Skin of body (tissue), 2 donors: ENCODE data around the gene C16orf54. TPM values are rescaled to one million over a fixed set of nuclear protein-coding genes. Genes with fewer than 3 reads are reported as not detected.
"Not testable (repeated sequence)": the region's sequence is repeated elsewhere in the genome, so short reads cannot be mapped to it uniquely, and the experiment has no call there.

Source experiments
- DNase-seq: peaks from one replicate; lab custom pipeline; 2025; lab: John Stamatoyannopoulos, UW
- total RNA-seq: library from RNA; depleted of rRNA; stranded (reverse); fragments of >200 nt; gene quantifications from one replicate; pipeline ENCODE4 v1.2.3, GENCODE V29; 2014

Gene C16orf54
- total RNA-seq, 1 donor from 2014 or later = 0.99 TPM

DNA sequence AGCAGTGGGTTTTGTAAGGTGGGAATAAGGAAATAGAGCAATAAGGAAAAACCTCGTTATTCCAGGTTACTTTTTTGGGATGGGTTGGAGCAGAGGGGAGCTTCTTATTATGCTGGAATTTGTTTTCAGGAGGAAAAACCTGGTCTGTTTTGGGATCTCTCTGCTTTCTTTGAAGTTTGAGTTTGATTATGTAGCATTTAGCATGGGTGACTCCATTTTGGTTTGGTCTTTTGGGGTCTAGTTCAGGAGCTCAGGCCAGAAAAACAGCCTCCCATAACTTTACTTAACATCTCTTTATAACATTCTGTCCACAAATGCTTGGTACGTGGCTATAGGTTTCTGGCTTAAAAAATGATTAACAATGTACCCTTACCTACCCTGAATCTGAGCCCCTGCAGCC, 23.7 kb upstream of the C16orf54 start:
- no peak for DNase-seq

DNA sequence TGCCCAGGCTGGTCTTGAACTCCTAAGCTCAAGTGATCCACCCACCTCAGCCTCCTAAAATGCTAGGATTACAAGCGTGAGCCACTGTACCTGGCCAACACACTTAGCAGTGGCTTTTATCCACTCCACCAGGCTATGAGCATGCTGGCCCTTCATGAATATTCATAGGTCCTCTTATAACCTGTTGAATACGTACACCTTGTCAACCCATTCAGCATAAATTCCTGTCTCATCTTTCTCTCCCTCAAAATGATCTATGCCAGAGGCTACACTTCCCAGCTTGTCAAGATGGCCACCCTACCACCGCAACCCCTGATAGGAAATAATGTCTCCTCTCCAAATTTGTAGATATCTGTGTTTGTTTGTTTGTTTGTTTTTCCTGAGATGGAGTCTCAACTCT, 21.3 kb upstream of the C16orf54 start:
- DNase-seq = no peak

DNA sequence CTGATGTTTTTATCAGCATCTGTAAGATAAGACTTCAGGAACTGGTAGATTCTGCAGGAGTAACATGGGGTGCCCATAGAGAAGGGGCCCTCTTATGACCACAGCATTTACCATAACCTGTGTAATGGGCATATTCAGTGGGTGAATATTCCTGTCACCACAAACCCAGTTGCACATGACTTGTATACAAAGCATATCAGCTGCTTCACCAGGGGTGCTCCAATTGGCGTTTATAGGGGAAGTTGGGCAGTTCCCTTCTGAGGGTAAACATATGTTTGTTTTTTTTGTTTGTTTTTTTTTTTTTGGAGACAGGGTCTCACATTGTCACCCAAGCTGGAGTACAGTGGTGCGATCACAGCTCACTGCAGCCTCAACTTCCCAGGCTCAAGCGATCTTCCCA, 20.8 kb upstream of the C16orf54 start:
- DNase-seq = no peak

DNA sequence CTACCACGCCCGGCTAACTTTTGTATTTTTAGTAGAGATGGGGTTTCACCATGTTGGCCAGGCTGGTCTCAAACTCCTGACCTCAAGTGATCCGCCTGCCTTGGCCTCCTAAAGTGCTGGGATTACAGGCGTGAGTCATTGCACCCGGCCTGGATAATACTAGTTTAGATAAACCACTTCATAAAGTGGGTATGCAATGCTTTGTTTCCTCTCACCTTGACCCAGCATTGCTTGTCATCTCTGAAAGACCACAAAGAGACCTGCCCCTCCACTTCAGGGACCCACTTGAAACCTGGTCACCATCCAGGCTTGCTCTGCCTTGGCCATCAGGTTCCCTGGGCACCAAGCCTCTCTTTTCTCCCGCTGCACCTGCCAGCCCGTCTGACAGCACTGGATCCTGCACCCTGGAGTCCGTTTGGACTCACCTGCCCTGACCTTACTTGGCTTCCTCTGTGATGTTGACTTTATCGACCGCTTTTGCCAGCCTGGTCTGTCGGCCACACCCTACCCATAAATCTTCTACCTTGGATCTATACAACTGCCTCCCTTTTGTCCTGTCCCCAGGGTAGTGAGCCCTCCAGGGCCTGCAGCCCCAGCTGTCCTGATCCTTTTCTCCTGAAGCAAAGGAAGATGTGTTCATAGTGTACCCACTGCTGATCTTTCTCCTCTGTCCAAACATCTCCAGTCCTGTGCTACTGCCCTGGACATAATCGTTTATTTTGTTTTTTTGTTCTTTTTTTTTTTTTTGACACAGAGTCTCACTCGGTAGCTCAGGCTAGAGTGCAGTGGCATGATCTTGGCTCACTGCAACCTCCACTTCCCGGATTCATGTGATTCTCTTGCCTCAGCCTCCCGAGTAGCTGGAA, 19.6 kb upstream of the C16orf54 start:
- no peak for DNase-seq

DNA sequence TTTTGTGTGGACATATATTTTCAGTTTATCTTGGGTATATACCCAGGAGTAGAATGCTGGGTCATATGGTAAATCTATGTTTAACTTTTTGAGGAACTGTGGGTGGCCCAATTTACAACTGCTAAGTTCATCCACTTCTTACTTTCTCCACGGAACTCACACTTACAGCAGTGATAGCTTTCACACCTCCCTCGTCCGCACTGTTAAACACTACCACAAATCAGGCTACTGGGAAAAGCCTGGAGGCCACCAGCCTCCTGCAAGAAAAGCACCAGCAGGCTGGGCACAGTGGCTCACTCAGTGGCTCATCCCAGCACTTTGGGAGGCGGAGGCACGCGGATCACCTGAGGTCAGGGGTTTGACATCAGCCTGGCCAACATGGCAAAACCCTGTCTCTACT, 17.5 kb upstream of the C16orf54 start:
- DNase-seq = no peak

DNA sequence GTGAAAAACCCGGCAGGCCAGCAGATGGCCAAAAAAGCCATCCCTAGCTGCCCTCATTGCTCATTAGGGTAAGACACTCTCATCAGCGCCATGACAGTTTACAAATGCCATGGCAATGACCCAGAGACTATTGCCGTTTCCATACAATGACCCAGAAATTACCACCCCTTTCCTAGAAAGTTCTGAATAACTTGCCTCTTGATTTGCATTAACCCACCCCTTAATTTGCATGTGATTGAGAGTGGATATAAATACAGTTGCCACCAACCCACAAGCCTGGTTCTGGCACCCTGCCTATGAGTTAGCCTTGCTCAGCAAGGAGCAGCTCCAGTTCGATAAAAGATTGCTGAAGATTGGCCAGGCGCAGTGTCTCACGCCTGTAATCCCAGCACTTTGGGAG, 16.1 kb upstream of the C16orf54 start:
- DNase-seq = no peak

DNA sequence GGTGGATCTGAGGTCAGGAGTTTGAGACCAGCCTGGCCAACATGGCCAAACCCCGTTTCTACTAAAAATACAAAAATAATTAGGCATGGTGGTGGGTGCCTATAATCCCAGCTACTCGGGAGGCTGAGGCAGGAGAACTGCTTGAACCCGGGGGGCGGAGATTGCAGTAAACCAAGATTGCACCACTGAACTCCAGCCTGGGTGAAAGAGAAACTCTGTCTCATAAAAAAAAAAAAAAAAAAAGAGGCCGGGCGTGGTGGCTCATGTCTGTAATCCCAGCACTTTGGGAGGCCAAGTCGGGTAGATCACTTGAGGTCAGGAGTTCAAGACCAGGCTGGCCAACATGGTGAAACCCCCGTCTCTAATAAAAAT, 15.5 kb upstream of the C16orf54 start:
- DNase-seq = not testable (repeated sequence)

DNA sequence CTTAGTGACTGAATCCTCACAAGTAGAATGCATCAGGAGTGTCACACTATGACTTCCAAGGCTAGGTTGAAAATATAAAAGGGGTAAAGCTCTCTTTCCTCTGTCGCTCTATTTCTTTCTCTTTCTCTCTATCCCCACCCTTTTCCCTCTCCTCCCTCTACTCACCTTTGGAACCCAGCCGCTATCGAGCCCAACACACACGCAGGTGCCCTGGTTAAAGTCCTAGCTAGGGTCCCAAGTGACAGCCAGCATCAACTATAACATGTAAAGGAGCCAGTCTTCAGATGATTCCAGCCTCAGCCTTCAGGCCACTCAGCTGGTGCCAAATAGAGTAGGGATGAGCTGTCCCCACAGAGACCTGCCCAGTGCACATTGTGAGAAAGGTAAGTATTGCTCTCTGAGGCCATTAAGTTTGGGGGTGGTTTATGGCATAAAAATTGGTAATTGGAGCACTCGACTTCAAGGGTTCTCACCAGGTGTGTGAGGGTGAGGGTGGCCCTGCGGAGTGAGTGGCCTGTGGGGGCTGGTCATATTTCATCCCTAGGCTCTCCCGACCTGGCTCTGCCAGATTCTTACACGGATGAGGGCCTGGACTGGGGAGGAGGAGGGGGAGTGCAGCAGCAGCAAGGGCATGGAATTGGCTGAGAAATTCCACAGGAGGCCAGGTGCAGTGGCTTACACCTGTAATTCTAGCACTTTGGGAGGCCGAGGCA, 14.9 kb upstream of the C16orf54 start:
- no peak for DNase-seq

DNA sequence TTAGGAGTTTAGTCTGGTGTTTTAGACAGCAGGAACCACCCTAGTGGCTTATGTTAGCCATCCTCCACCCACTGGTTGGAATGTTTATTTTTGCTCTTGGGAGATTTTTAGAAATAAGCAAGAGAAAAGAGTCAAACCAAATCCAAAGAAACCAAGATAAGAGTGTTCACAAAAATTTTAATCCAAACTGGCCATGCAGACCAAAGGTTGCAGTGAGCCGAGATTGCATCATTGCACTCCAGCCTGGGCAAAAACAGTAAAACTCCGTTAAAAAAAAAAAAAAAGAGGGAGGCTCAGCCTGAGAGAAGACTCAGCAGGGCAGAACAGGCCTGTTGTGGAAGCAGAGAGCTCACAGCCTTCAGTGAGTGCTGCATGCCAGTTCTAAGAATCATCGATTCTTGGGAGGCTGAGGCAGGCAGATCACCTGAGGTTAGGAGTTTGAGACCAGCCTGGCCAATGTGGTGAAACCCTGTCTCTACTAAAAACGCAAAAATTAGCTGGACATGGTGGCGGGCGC, 12.2 kb upstream of the C16orf54 start:
- DNase-seq = no peak

DNA sequence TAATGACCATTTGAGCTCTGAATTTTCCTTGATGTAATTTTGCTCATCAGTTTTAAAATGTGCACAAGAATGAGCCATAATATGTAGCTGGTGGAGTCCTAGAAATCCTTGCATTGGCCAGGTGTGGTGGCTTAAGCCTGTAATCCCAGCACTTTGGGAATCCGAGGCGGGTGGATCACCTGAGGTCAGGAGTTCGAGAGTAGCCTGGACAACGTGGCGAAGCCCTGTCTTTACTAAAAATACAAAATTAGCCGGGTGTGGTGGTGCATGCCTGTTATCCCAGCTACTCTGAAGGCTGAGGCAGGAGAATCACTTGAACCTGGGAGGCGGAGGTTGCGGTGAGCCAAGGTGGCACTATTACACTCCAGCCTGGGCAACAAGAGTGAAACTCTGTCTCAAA, 11.3 kb upstream of the C16orf54 start:
- DNase-seq = not testable (repeated sequence)

DNA sequence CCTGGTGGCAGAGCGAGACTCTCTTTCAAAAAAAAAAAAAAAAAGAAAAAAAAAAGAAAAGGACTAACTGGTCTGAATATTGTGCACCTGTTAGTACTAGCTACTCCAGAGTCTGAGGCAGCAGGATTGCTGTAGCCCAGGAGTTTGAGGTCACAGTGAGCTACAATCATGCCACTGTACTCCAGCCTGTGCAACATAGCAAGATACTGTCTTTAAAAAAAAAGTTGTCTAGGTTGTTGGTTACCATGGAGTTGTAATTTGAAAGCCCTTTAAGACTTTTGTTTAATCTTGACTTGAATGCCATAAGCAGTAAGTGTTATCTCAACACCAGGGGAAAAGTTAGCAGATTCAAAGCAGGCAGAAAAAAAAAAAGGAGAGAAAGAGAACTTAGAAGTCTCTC, 10.9 kb upstream of the C16orf54 start:
- no peak for DNase-seq

DNA sequence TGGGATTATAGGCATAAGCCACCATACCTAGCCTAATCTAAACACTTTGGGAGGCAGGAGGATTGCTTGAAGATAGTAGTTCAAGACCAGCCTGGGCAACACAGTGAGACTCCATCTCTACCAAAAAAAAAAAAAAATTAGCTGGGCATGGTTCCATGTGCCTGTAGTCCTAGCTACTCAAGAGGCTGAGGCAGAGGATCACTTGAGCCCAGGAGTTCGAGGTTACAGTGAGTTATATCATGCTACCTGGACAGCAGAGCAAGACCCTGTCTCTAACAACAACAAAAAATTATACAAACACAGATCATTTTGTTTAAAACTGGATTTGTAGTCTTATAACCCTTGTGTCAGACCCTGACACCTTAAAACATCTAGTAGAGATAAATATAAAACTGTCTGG, 7.7 kb upstream of the C16orf54 start:
- DNase-seq = no peak

DNA sequence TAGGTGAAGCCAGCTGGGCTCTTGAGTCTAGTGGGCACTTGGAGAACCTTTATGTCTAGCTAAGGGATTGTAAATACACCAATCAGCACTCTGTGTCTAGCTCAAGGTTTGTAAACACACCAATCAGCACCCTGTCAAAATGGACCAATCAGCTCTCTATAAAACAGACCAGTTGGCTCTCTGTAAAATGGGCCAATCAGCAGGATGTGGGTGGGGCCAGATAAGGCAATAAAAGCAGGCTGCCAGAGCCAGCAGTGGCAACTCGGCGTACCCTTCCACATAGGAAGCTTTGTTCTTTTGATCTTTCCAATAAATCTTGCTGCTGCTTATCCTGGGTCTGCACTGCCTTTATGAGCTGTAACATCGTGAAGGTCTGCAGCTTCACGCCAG, 3.0 kb upstream of the C16orf54 start:
- DNase-seq = not testable (repeated sequence)

DNA sequence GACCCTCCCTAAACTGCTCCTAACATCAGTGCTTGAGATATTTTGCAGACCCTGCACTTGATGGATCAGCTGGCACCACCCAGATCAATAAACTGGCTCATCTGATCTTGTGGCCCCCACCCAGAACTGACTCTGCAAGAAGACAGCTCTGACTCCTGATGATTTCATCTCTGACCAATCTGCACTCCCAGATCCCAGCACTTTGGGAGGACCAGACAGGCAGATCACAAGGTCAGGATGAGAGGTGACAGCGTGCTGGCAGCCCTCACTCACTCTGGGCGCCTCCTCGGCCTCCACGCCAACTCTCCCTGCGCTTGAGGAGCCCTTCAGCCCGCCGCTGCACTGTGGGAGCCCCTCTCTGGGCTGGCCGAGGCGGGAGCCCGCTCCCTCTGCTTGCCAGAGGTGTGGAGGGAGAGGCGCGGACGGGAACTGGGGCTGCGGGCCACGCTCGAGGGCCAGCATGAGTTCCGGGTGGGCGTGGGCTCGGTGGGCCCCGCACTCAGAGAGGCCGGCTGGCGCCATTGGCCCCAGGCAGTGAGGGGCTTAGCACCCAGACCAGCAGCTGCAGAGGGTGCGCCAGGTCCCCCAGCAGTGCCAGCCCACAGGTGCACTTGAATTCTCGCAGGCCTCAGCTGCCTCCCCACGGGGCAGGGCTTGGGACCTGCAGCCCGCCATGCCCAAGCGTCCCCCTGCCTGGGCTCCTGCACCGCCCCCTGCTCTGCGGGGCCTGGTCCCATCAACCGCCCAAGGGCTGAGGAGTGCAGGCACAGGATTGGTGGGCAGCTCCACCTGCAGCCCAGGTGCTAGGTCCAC, 2.4 kb upstream of the C16orf54 start:
- no peak for DNase-seq

DNA sequence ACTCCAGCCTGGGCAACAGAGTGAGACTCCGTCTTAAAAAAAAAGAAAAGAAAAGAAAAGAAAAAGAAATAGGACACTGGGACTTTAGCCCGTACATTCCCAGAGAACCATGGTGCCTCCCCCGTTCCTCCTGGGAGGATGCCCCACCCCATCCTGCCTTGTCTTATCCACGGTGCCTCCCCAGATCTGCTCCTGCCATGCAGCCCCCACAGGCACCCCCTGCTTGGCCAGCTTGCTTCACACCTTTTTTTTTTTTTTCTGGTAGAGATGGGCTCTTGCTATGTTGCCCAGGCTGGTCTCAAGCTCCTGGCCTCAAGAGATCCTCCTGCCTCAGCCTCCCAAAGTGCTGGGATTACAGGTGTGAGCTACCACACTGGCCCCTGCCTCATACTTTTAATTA, 728 bp upstream of the C16orf54 start:
- not testable (repeated sequence) for DNase-seq

DNA sequence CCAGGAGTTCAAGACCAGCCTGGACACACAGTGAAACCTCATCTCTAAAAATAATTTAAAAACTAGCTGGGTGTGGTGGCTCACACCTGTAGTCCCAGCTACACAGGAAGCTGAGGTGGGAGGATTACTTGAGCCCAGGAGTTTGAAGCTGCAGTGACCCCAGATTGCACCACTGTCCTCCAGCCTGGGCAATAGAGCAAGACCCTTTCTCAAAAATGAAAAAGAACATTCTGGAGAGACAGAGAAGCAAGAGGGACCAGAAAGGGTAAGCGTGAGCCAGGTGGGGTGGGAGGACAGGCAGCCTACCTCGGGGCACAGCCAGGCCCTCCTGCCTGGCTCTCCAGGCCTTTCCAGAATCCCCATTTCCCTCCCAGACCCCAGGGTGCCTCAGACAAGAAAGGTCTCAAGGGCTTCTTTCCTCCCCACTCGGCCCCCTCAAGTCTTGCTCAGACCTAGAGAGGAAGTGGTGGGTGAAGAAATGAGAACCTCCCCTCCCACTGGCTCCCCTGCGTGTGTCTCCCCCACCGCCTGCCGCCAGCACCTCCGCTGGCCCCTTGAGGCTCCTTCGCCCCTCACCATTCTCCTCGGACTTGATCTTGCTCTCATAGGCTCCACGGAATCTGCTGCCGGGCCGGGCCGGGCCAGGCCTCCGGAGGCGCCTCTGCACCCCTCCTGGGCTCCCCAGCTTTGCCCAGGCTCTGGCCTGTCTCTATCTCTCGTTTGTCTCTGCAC, 503 bp downstream of the C16orf54 start:
- no peak for DNase-seq

DNA sequence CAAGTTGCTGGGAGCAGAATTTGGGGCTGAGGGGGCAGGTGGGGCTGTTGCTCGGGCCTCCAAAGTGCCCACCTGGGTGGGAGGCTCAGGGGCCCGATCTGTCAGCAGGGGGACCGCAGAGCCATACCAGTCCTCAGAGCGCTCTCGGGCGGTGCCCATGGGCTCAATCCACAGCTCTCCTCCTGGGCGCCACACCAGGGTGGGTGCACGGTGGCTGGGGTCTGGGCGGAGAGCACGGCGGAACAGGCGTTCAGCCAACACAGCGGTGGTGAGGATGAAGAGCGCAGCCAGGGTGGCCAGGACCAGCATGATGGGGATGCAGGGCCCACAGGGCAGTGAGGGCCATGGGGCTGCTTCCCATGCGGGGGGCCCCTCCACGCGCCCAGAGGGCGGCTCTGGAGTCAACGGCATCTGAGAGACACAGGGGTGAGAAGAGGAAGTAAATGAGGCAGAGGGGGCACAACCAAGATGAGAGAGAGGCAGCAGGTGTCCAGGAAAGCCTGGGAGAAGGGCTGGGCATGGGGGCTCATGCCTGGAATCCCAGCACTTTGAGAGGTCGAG, 1.2 kb downstream of the C16orf54 start:
- no peak for DNase-seq

DNA sequence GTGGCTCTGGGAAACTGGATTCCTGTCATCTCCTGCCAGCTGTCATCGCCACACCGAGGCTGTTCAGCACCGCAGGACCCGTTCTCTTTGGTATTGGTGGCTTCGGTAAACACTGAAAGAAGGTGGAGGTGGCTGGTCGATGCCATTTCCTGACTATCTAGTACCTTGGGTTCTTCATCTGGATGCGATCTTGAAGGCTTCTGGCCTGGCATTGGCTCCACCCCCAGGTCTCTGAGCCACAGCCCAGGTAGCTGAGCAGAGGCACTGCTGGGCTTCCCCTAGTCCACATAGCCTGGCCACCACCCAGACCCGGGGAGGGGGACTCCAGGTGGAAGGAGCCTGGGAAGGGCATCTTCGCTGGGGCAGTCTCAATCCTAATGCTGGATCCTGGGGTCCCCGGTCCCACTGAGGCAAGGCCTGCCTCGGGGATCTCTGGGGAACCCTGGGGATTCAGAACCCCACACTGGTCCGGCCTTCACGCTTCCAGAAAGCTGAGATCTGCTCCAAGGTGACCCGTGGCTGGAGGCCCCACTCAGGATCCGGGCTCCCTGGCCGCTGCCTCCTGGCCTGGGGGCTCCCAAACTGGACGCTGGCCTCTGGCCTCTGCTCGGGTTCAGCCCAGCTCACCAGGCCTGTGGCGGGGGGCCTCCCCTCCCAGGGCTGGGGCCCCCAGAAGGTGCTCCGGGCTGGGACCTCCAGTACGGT, 1.8 kb downstream of the C16orf54 start:
- DNase-seq = no peak

DNA sequence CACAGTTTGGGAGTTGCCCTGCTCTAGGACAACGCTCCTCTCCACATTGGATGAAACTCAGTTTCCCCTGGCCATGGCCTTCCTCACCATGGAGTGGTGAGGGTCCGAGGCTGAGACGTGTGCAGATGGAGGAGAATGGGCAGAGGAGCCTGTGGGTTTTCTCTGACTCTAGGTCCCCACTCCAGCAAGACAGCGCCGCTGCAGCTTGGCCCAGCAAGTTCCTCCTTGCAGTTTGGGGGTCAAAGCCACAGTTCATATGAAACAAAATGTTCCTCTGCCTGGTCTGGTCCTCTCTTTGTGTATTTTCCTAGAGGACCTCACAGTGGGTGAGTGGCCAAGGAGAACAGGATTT, 2.3 kb downstream of the C16orf54 start:
- no peak for DNase-seq

DNA sequence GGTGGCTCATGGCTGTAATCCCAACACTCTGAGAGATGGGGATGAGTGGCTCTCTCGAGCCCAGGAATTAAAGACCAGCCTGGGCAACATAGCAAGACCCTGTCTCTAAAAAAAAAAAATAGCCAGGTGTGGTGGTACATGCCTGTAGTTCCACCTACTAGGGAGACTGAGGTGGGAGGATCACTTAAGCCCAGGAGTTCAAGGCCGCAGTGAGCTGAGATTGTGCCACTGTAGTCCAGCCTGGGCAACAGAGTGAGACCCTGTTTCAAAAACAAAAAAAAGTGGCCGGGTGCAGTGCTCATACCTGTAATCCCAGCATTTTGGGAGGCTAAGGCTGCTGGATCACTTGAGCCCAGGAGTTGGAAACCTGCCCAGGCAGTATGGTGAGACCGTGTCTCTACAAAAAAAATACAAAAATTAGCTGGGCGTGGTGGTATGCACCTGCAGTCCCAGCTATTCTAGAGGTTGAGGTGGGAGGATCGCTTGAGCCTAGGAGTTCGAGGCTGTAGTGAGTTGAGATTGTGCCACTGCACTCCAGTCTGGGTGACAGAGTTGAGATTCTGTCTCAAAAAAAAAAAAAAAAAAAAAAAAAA, 3.0 kb downstream of the C16orf54 start:
- no peak for DNase-seq
